GM23338 (cell line): Measurements from ENCODE around the gene CREB3L2. TPM values are rescaled to one million over a fixed set of nuclear protein-coding genes. Genes with fewer than 3 reads are reported as not detected.

Source experiments
- ATAC-seq: fragments of 200-7000 bp; cut with Tn5 transposase; 3 replicates; pipeline ENCODE4 v1.9.1; 2020
- DNase-seq: peaks from one replicate; pipeline ENCODE4 v3.0.0-alpha.2; 2015; ENCODE audit warnings: low spot score
- H2AFZ ChIP-seq: fragments of 200-600 bp; sonication (generic); 2 replicates; pipeline ENCODE4 v1.8.0; 2016; ENCODE audit warnings: antibody characterized with exemption, mild to moderate bottlenecking, moderate library complexity
- H3F3A ChIP-seq: fragments of 200-600 bp; sonication (generic); replicated peaks from 2 replicates; pipeline ENCODE4 v1.8.0; 2017; ENCODE audit warnings: antibody characterized with exemption, mixed run types, low read depth
- H3K27ac ChIP-seq: fragments of 200-600 bp; sonication (generic); 2 replicates; pipeline ENCODE4 v1.6.1; 2016; ENCODE audit warnings: low read depth
- H3K27me3 ChIP-seq: fragments of 200-600 bp; sonication (generic); 2 replicates; pipeline ENCODE4 v1.8.0; 2016; ENCODE audit warnings: mild to moderate bottlenecking, mixed run types, moderate library complexity; ENCODE audit not compliant: insufficient read depth
- H3K36me3 ChIP-seq: fragments of 200-600 bp; sonication (generic); 2 replicates; pipeline ENCODE4 v1.8.0; 2016; ENCODE audit warnings: mild to moderate bottlenecking; ENCODE audit not compliant: insufficient read depth
- H3K4me1 ChIP-seq: fragments of 200-600 bp; sonication (generic); 2 replicates; pipeline ENCODE4 v1.8.0; 2016; ENCODE audit warnings: mild to moderate bottlenecking, moderate library complexity; ENCODE audit not compliant: insufficient read depth
- H3K4me2 ChIP-seq: fragments of 200-600 bp; sonication (generic); 2 replicates; pipeline ENCODE4 v1.7.1; 2017; ENCODE audit warnings: mixed run types
- H3K4me3 ChIP-seq: fragments of 200-600 bp; sonication (generic); 2 replicates; pipeline ENCODE4 v1.6.1; 2016; ENCODE audit warnings: mixed run types
- H3K79me2 ChIP-seq: fragments of 200-600 bp; sonication (generic); replicated peaks from 2 replicates; pipeline ENCODE4 v1.8.0; 2017; ENCODE audit warnings: mild to moderate bottlenecking; ENCODE audit not compliant: insufficient read depth
- H3K9me2 ChIP-seq: fragments of 200-600 bp; sonication (generic); 2 replicates; pipeline ENCODE4 v1.8.0; 2017; ENCODE audit not compliant: insufficient read depth
- H4K20me1 ChIP-seq: fragments of 200-600 bp; sonication (generic); replicated peaks from 2 replicates; pipeline ENCODE4 v1.8.0; 2017; ENCODE audit warnings: mild to moderate bottlenecking; ENCODE audit not compliant: insufficient read depth
- H3K27ac Mint-ChIP-seq: 2 replicates; pipeline ENCODE4 v1.8.0; 2020; ENCODE audit warnings: inconsistent platforms, mild to moderate bottlenecking, moderate library complexity, mixed read lengths
- H3K27me3 Mint-ChIP-seq: 3 replicates; pipeline ENCODE4 v1.8.0; 2022; ENCODE audit warnings: low read depth, mild to moderate bottlenecking, moderate library complexity, mixed read lengths, inconsistent platforms; ENCODE audit not compliant: insufficient read depth, poor library complexity
- H3K36me3 Mint-ChIP-seq: 3 replicates; pipeline ENCODE4 v1.8.0; 2021; ENCODE audit warnings: low read depth, mild to moderate bottlenecking, inconsistent platforms, moderate library complexity, mixed read lengths
- H3K4me1 Mint-ChIP-seq: 3 replicates; pipeline ENCODE4 v1.8.0; 2020; ENCODE audit warnings: mild to moderate bottlenecking, inconsistent platforms, mixed read lengths
- H3K4me3 Mint-ChIP-seq: 3 replicates; pipeline ENCODE4 v1.8.0; 2021; ENCODE audit warnings: moderate library complexity, mild to moderate bottlenecking, inconsistent platforms, mixed read lengths
- H3K9me3 Mint-ChIP-seq: 3 replicates; pipeline ENCODE4 v1.8.0; 2020; ENCODE audit warnings: moderate library complexity, mild to moderate bottlenecking, inconsistent platforms, mixed read lengths
- CREB1 ChIP-seq: fragments of 250-450 bp; sonication (Bioruptor Pico); IDR thresholded peaks from 2 replicates; pipeline ENCODE4 v1.5.0; 2020; ENCODE audit warnings: low read depth, mild to moderate bottlenecking, moderate library complexity
- EZH2phosphoT487 ChIP-seq: fragments of 200-600 bp; sonication (generic); IDR thresholded peaks from one replicate; pipeline ENCODE4 v1.8.1; 2018; ENCODE audit warnings: antibody characterized with exemption; ENCODE audit not compliant: unreplicated experiment
- STAT1 ChIP-seq: IDR thresholded peaks from one replicate; pipeline ENCODE4 v1.6.1; 2016; ENCODE audit warnings: antibody characterized with exemption; ENCODE audit not compliant: unreplicated experiment
- ZNF331 ChIP-seq: fragments of 250-450 bp; sonication (Bioruptor Pico); IDR thresholded peaks from 2 replicates; pipeline ENCODE4 v1.5.0; 2020; ENCODE audit warnings: low read depth, mild to moderate bottlenecking, moderate library complexity
- polyA plus RNA-seq: library from polyadenylated mRNA; unstranded; fragments of >200 nt; fragmentation: Nextera tagmentation; extraction: Ambion mirVana; gene quantifications from 2 replicates; pipeline ENCODE4 v1.2.1, GENCODE V29; 2016
- total RNA-seq: library from RNA; depleted of rRNA; stranded (reverse); fragments of >200 nt; shearing (Covaris generic); gene quantifications from 2 replicates; pipeline ENCODE4 v1.2.3, GENCODE V29; 2014
- TF ChIP-seq, protein P1 (sequence below), 2 experiments: fragments of 200-600 bp in 1 of 2; sonication (generic) in 1 of 2; conservative IDR thresholded peaks; 2 replicates each; pipeline versions ENCODE4 v1.5.1 to v1.6.1; 2016 to 2017; ENCODE audit warnings: antibody characterized with exemption in 2 of 2, low read depth in 2 of 2, mild to moderate bottlenecking in 2 of 2, moderate library complexity in 1 of 2
- TF ChIP-seq, protein P2 (sequence below): IDR thresholded peaks from one replicate; pipeline ENCODE4 v1.6.1; 2018; ENCODE audit warnings: antibody characterized with exemption; ENCODE audit not compliant: unreplicated experiment

CREB3L2 gene
- total and polyA plus RNA-seq, 2 experiments from 2014 or later = 14.5 to 27.1 TPM

DNA sequence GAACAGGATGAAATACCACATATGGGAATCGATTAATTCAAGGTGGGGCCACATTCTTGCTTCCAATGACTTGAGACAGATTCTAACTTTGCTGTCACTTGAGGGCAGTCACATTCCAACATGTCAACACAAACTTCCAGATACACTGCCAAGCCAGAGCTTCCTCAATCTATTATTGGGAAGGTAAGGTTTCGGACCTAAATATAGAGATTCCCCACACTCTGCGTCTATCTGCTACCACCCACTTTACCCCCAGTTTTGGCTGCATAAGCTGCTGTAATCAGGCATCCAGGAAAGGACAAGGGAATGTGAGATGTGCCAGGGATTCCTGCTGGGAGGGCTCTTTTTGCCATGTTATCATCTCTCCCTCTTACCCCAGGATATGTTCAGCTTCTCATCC, 134.6 kb downstream of the CREB3L2 start:
- Histone ChIP-seq H3K36me3 (no peaks in the 10 kb centered on the region), H3K27me3 (no peaks in the 10 kb centered on the region), H3K79me2 (no peaks in the 10 kb centered on the region), H3F3A (no peaks in the 10 kb centered on the region), H3K9me2 (no peaks in the 10 kb centered on the region; the same call in 1 of the 2 replicates), H3K4me3 (no peak overlapping the region), H3K27ac (no peak overlapping the region), H3K4me1 (no peaks in the 10 kb centered on the region), H4K20me1 (no peaks in the 10 kb centered on the region), H3K4me2 (no peak overlapping the region), H2AFZ (no peak overlapping the region)
- Mint-ChIP-seq H3K9me3 (no peaks in the 10 kb centered on the region; the same call in 2 of the 3 replicates), H3K4me1 (no peaks in the 10 kb centered on the region; the same call in 1 of the 3 replicates), H3K4me3 (no peak overlapping the region), H3K27ac (no peak overlapping the region), H3K27me3 (peaks cover 3% of the 10 kb centered on the region), H3K36me3 (peaks cover 34% of the 10 kb centered on the region)
- DNase-seq = no peak
- TF ChIP-seq, protein P1, sequence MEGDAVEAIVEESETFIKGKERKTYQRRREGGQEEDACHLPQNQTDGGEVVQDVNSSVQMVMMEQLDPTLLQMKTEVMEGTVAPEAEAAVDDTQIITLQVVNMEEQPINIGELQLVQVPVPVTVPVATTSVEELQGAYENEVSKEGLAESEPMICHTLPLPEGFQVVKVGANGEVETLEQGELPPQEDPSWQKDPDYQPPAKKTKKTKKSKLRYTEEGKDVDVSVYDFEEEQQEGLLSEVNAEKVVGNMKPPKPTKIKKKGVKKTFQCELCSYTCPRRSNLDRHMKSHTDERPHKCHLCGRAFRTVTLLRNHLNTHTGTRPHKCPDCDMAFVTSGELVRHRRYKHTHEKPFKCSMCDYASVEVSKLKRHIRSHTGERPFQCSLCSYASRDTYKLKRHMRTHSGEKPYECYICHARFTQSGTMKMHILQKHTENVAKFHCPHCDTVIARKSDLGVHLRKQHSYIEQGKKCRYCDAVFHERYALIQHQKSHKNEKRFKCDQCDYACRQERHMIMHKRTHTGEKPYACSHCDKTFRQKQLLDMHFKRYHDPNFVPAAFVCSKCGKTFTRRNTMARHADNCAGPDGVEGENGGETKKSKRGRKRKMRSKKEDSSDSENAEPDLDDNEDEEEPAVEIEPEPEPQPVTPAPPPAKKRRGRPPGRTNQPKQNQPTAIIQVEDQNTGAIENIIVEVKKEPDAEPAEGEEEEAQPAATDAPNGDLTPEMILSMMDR (conservative IDR thresholded peaks at IDR 0.05; ENCODE audit: low read depth in 2 of 2) = 0 out of 4 replicates have a peak, but pooled peaks of 1 of the 2 experiments have one; percentile 11
- no peak for TF ChIP-seq CREB1
- no peak for ATAC-seq

DNA sequence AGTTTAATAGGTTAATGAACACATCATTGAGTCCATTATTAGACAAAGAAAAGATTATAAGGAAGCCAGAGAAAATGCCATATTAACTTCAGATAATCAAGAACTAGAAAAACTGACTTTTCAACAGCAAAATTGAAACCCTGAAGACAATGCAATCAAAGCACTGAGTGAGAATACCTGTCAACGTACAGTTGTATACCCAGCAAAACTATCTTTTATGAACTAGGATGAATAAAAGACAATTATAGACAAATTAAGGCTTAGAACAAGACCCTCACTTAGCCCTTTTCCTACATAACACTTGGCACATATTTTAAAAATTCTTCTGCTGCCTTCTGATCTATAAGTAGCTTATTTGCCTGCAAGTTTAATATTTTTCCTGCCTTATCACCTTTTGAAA, 136.1 kb downstream of the CREB3L2 start:
- Histone ChIP-seq H3K27ac (no peak overlapping the region), H4K20me1 (no peaks in the 10 kb centered on the region), H3K4me2 (no peak overlapping the region), H3K36me3 (no peaks in the 10 kb centered on the region), H3F3A (no peaks in the 10 kb centered on the region), H3K79me2 (no peaks in the 10 kb centered on the region), H3K9me2 (no peaks in the 10 kb centered on the region; the same call in 1 of the 2 replicates), H2AFZ (no peak overlapping the region), H3K4me1 (no peaks in the 10 kb centered on the region), H3K27me3 (no peaks in the 10 kb centered on the region), H3K4me3 (no peak overlapping the region)
- TF ChIP-seq STAT1 (no peak), EZH2phosphoT487 (no peak)
- ATAC-seq (no peak), DNase-seq (no peak)
- H3K9me3 Mint-ChIP-seq = no peaks in the 10 kb centered on the region; the same call in 2 of the 3 replicates
- H3K27me3 Mint-ChIP-seq = peaks cover 3% of the 10 kb centered on the region
- H3K36me3 Mint-ChIP-seq = peaks cover 30% of the 10 kb centered on the region; the same call in 2 of the 3 replicates
- no peak overlapping the region for H3K4me3 Mint-ChIP-seq
- H3K27ac Mint-ChIP-seq = no peak overlapping the region
- peaks cover 4% of the 10 kb centered on the region; the same call in 2 of the 3 replicates for H3K4me1 Mint-ChIP-seq

GRCh38 chr7:137862964-137863363, 138.9 kb downstream of the CREB3L2 start:
- no peak for ATAC-seq
- Mint-ChIP-seq H3K27me3 (no peaks in the 10 kb centered on the region), H3K4me1 (peaks cover 10% of the 10 kb centered on the region), H3K4me3 (no peak overlapping the region), H3K36me3 (peaks cover 23% of the 10 kb centered on the region; the same call in 2 of the 3 replicates), H3K27ac (no peak overlapping the region), H3K9me3 (no peaks in the 10 kb centered on the region; the same call in 2 of the 3 replicates)
- no peaks in the 10 kb centered on the region for H4K20me1 ChIP-seq
- no peak overlapping the region for H3K27ac ChIP-seq
- no peaks in the 10 kb centered on the region for H3K27me3 ChIP-seq
- no peak overlapping the region for H3K4me2 ChIP-seq
- no peak for DNase-seq
- H3F3A ChIP-seq = no peaks in the 10 kb centered on the region
- H3K79me2 ChIP-seq = no peaks in the 10 kb centered on the region
- no peaks in the 10 kb centered on the region; the same call in 1 of the 2 replicates for H3K9me2 ChIP-seq
- H3K4me1 ChIP-seq = peaks cover 6% of the 10 kb centered on the region; the same call in 1 of the 2 replicates
- no peak overlapping the region for H3K4me3 ChIP-seq
- no peaks in the 10 kb centered on the region for H3K36me3 ChIP-seq
- no peak overlapping the region for H2AFZ ChIP-seq
- TF ChIP-seq, protein P2, sequence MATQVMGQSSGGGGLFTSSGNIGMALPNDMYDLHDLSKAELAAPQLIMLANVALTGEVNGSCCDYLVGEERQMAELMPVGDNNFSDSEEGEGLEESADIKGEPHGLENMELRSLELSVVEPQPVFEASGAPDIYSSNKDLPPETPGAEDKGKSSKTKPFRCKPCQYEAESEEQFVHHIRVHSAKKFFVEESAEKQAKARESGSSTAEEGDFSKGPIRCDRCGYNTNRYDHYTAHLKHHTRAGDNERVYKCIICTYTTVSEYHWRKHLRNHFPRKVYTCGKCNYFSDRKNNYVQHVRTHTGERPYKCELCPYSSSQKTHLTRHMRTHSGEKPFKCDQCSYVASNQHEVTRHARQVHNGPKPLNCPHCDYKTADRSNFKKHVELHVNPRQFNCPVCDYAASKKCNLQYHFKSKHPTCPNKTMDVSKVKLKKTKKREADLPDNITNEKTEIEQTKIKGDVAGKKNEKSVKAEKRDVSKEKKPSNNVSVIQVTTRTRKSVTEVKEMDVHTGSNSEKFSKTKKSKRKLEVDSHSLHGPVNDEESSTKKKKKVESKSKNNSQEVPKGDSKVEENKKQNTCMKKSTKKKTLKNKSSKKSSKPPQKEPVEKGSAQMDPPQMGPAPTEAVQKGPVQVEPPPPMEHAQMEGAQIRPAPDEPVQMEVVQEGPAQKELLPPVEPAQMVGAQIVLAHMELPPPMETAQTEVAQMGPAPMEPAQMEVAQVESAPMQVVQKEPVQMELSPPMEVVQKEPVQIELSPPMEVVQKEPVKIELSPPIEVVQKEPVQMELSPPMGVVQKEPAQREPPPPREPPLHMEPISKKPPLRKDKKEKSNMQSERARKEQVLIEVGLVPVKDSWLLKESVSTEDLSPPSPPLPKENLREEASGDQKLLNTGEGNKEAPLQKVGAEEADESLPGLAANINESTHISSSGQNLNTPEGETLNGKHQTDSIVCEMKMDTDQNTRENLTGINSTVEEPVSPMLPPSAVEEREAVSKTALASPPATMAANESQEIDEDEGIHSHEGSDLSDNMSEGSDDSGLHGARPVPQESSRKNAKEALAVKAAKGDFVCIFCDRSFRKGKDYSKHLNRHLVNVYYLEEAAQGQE = no peak
- no peak for TF ChIP-seq STAT1
- no peak for TF ChIP-seq ZNF331 (CRISPR knock-in tag)
